DOHH2 (cell line): ENCODE measurements around the gene TMEM61.

Experiments
- CTCF ChIP-seq: fragments of 200-600 bp; sonication (generic); IDR thresholded peaks from one replicate; pipeline ENCODE4 v1.5.1; 2014; ENCODE audit warnings: antibody characterized with exemption, mild to moderate bottlenecking, low read depth, low read length; ENCODE audit not compliant: poor library complexity, severe bottlenecking
- EZH2phosphoT487 ChIP-seq: fragments of 200-600 bp; sonication (generic); IDR thresholded peaks from 2 replicates; pipeline ENCODE4 v1.6.1; 2017; ENCODE audit warnings: borderline replicate concordance, mild to moderate bottlenecking, antibody characterized with exemption, low read length, moderate library complexity, mixed read lengths

DNA sequence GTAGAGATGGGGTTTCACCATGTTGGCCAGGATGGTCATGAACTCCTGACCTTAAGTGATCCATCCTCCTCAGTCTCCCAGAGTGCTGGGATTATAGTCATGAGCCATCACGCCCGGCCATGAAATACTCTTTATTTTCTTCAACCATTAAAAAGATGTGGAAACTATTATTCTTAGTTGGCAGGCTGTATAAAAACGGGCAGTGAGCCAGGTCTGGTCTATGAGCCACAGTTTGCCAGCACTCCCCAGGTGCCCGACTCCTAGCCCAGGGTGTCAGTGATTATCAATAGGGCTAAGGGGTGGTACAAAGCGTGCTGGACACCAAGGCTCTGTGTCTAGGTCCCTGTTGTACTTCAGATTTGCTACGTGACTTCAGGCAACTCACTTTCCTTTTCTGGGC, 3.7 kb upstream of the TMEM61 start:
- TF ChIP-seq CTCF: no peak
- no peak for TF ChIP-seq EZH2phosphoT487
